IMR-90 (cell line): Measurements from ENCODE around the gene ALDOB. TPM values are rescaled to one million over a fixed set of nuclear protein-coding genes. Genes with fewer than 3 reads are reported as not detected.

Experiments used
- ATAC-seq: fragments of 200-7000 bp; cut with Tn5 transposase; 2 replicates; pipeline ENCODE4 v1.9.1; 2020; ENCODE audit warnings: low read depth, mild to moderate bottlenecking, moderate library complexity
- BruUV-seq: library from RNA; stranded (reverse); fragments of 400-500 nt; replicated peaks from 2 replicates; lab custom pipeline; 2021; lab: Mats Ljungman, UMichigan
- CTCF ChIA-PET: fragments of 300-600 bp; formaldehyde crosslinking; extraction: SDS; loops from one replicate; lab custom pipeline; 2021; ENCODE audit warnings: antibody characterized with exemption; lab: Yijun Ruan, JAX
- POLR2A ChIA-PET: fragments of 300-600 bp; sonication (Branson Sonifier 250); formaldehyde crosslinking; loops from one replicate; lab custom pipeline; 2022; ENCODE audit warnings: antibody characterized with exemption; ENCODE audit not compliant: unreplicated experiment; lab: Charles Lee
- DNase-seq: peaks from one replicate; pipeline ENCODE4 v3.0.0; 2013
- H2AFZ ChIP-seq: replicated peaks from 2 replicates; pipeline ENCODE3; 2013; ENCODE audit warnings: low read length, mild to moderate bottlenecking; ENCODE audit not compliant: poor library complexity
- H2AK5ac ChIP-seq: 2 replicates; pipeline ENCODE4 v1.6.1; 2013; ENCODE audit warnings: low read depth, low read length, inconsistent platforms
- H2AK9ac ChIP-seq: replicated peaks from 2 replicates; pipeline ENCODE3; 2013; ENCODE audit warnings: mild to moderate bottlenecking, low read depth, low read length, moderate library complexity; ENCODE audit not compliant: poor library complexity
- H2BK120ac ChIP-seq: 2 replicates; pipeline ENCODE4 v1.6.1; 2013; ENCODE audit warnings: low read depth, low read length, inconsistent platforms
- H2BK15ac ChIP-seq: 3 replicates; pipeline ENCODE4 v1.6.1; 2013; ENCODE audit warnings: low read depth, low read length, inconsistent platforms
- H2BK20ac ChIP-seq: 2 replicates; pipeline ENCODE4 v1.6.1; 2013; ENCODE audit warnings: low read depth, mild to moderate bottlenecking, inconsistent platforms, low read length, moderate library complexity
- H2BK5ac ChIP-seq: 2 replicates; pipeline ENCODE4 v1.6.1; 2013; ENCODE audit warnings: mild to moderate bottlenecking, low read depth, low read length, inconsistent platforms; ENCODE audit not compliant: poor library complexity, severe bottlenecking
- H3K14ac ChIP-seq: replicated peaks from 2 replicates; pipeline ENCODE4 v1.6.1; 2013; ENCODE audit warnings: low read depth, low read length, inconsistent platforms
- H3K18ac ChIP-seq: 2 replicates; pipeline ENCODE4 v1.6.1; 2013; ENCODE audit warnings: low read depth, low read length, control low read depth
- H3K23ac ChIP-seq: 2 replicates; pipeline ENCODE4 v1.6.1; 2013; ENCODE audit warnings: low read depth, low read length, inconsistent platforms
- H3K27ac ChIP-seq: 2 replicates; pipeline ENCODE4 v1.5.1; 2013; ENCODE audit warnings: mild to moderate bottlenecking, control low read depth, low read length; ENCODE audit not compliant: insufficient read depth
- H3K27me3 ChIP-seq: 2 replicates; pipeline ENCODE4 v1.6.1; 2013; ENCODE audit warnings: low read length; ENCODE audit not compliant: control insufficient read depth, insufficient read depth
- H3K36me3 ChIP-seq: 2 replicates; pipeline ENCODE4 v1.6.1; 2013; ENCODE audit warnings: low read length, mixed read lengths; ENCODE audit not compliant: control insufficient read depth, insufficient read depth
- H3K4ac ChIP-seq: 2 replicates; pipeline ENCODE4 v1.6.1; 2013; ENCODE audit warnings: low read depth, low read length, inconsistent platforms
- H3K4me1 ChIP-seq: 2 replicates; pipeline ENCODE4 v1.6.1; 2013; ENCODE audit warnings: low read length, mixed read lengths; ENCODE audit not compliant: control insufficient read depth, insufficient read depth
- H3K4me2 ChIP-seq: 2 replicates; pipeline ENCODE4 v1.6.1; 2013; ENCODE audit warnings: low read depth, mild to moderate bottlenecking, control low read depth, low read length, moderate library complexity
- H3K4me3 ChIP-seq: 2 replicates; pipeline ENCODE4 v1.5.1; 2013; ENCODE audit warnings: low read depth, mild to moderate bottlenecking, control low read depth, low read length, moderate library complexity; ENCODE audit not compliant: insufficient read depth
- H3K56ac ChIP-seq: 2 replicates; pipeline ENCODE4 v1.6.1; 2013; ENCODE audit warnings: low read length, inconsistent platforms; ENCODE audit not compliant: insufficient read depth; ENCODE audit errors: extremely low read depth
- H3K79me1 ChIP-seq, 2 experiments: 2 replicates each; pipeline ENCODE4 v1.6.1; 2013; ENCODE audit warnings: low read length in 2 of 2, inconsistent platforms in 1 of 2, low read depth in 1 of 2
- H3K9ac ChIP-seq: 2 replicates; pipeline ENCODE4 v1.6.1; 2013; ENCODE audit warnings: low read depth, low read length, control low read depth
- H3K9me1 ChIP-seq: 2 replicates; pipeline ENCODE4 v1.6.1; 2013; ENCODE audit warnings: low read length, inconsistent platforms; ENCODE audit not compliant: insufficient read depth
- H3K9me3 ChIP-seq: 2 replicates; pipeline ENCODE4 v1.6.1; 2013; ENCODE audit warnings: low read length; ENCODE audit not compliant: control insufficient read depth, insufficient read depth
- H4K20me1 ChIP-seq: 2 replicates; pipeline ENCODE4 v1.6.1; 2013; ENCODE audit warnings: low read length, inconsistent platforms; ENCODE audit not compliant: insufficient read depth
- H4K5ac ChIP-seq: 2 replicates; pipeline ENCODE4 v1.6.1; 2013; ENCODE audit warnings: mild to moderate bottlenecking, low read depth, low read length, control low read depth
- H4K8ac ChIP-seq, 2 experiments: 2 replicates each; pipeline ENCODE4 v1.6.1; 2013; ENCODE audit warnings: low read depth in 2 of 2, low read length in 2 of 2, control low read depth in 1 of 2, inconsistent platforms in 1 of 2
- H4K91ac ChIP-seq: 2 replicates; pipeline ENCODE4 v1.6.1; 2013; ENCODE audit warnings: low read depth, low read length, inconsistent platforms; ENCODE audit not compliant: insufficient read depth
- FOS ChIP-seq: fragments of 150-350 bp; IDR thresholded peaks from 2 replicates; pipeline ENCODE4 v1.6.1; 2016; ENCODE audit warnings: low read depth, low read length
- MAFK ChIP-seq: IDR thresholded peaks from 2 replicates; pipeline ENCODE4 v1.6.1; 2012; ENCODE audit warnings: low read depth, low read length, improper control_type of control experiment
- RAD21 ChIP-seq: IDR thresholded peaks from 2 replicates; pipeline ENCODE4 v1.6.1; 2012; ENCODE audit warnings: low read length, improper control_type of control experiment
- RFX5 ChIP-seq: IDR thresholded peaks from 2 replicates; pipeline ENCODE4 v1.8.0; 2012; ENCODE audit warnings: low read depth, mild to moderate bottlenecking, low read length, moderate library complexity
- WGBS, 2 experiments: methylation state at CpG; one replicate each; pipeline versions ENCODE4 v1.1.5 to v1.1.7; 2013; ENCODE audit warnings: missing lambda C conversion rate in 2 of 2; ENCODE audit not compliant: insufficient read length in 1 of 2; ENCODE audit errors: extremely low coverage in 2 of 2; 5-methylcytosine and 5-hydroxymethylcytosine counted together
- dilution Hi-C: fragments of 300-500 bp; cut with HindIII; formaldehyde crosslinking; loops from one replicate; pipeline ENCODE4 v1.14.3; 2018; ENCODE audit warnings: low sequenced_read_pairs; ENCODE audit not compliant: unreplicated experiment
- in situ Hi-C: fragments of 300-500 bp; cut with MboI; formaldehyde crosslinking; loops from 3 replicates; pipeline ENCODE4 v1.14.3; 2019; ENCODE audit warnings: low sequenced_read_pairs, inconsistent platforms, mixed read lengths
- intact Hi-C: fragments of 100-400 bp; cut with micrococcal nuclease; formaldehyde crosslinking; loops from 2 replicates; pipeline ENCODE4 v1.10.0; 2022
- polyA plus RNA-seq, 3 experiments: library from polyadenylated mRNA; depleted of rRNA; stranded (reverse); fragments of >200 nt; gene quantifications; 2 replicates each; pipeline ENCODE4 v1.2.3, GENCODE V29; 2012; ENCODE audit warnings: low replicate concordance in 1 of 3
- total RNA-seq: library from RNA; depleted of rRNA; stranded (reverse); fragments of >200 nt; gene quantifications from 2 replicates; pipeline ENCODE4 v1.2.3, GENCODE V29; 2012
- TF ChIP-seq, protein P1 (sequence below): fragments of 150-350 bp; IDR thresholded peaks from 2 replicates; pipeline ENCODE4 v1.6.1; 2016; ENCODE audit warnings: low read depth, mild to moderate bottlenecking, low read length, moderate library complexity, borderline replicate concordance

ALDOB gene
- total and polyA plus RNA-seq, 2 of the 4 experiments (the other 2 are of a cell fraction): not detected

- Histone ChIP-seq H3K56ac (no peak overlapping the region), H2BK15ac (no peak overlapping the region), H2AFZ (no peak overlapping the region), H2BK120ac (no peak overlapping the region), H3K18ac (no peak overlapping the region), H4K91ac (no peak overlapping the region), H3K27ac (no peak overlapping the region), H3K4ac (no peak overlapping the region), H4K20me1 (no peaks in the 10 kb centered on the region), H3K4me1 (0 out of 2 replicates have a peak, but pooled peaks cover 2% of the 10 kb centered on the region), H3K36me3 (no peaks in the 10 kb centered on the region), H2BK20ac (no peak overlapping the region), H3K23ac (no peak overlapping the region), H3K4me2 (no peak overlapping the region), H2AK5ac (no peak overlapping the region), H3K9me3 (peaks cover 3% of the 10 kb centered on the region; the same call in 1 of the 2 replicates), H3K9me1 (no peaks in the 10 kb centered on the region), H4K5ac (no peak overlapping the region), H3K14ac (no peak overlapping the region), H3K79me1 (no peaks in the 10 kb centered on the region), H3K27me3 (no peaks in the 10 kb centered on the region), H3K9ac (no peak overlapping the region), H2AK9ac (no peak overlapping the region), H3K4me3 (no peak overlapping the region), H2BK5ac (no peak overlapping the region), H4K8ac (no peak overlapping the region)
- BruUV-seq: no TSS peak
- CTCF ChIA-PET: no interaction called here
- POLR2A ChIA-PET: no interaction called here
- dilution Hi-C loops (no loop called here), in situ Hi-C loops (no loop called here), intact Hi-C loops (no loop called here)
- ATAC-seq (no peak), DNase-seq (no peak)
- WGBS, 2 experiments: no CpG with 5 or more reads among the region's 3 CpGs
- TF ChIP-seq FOS: no peak
- TF ChIP-seq RFX5: no peak
- TF ChIP-seq, protein P1, sequence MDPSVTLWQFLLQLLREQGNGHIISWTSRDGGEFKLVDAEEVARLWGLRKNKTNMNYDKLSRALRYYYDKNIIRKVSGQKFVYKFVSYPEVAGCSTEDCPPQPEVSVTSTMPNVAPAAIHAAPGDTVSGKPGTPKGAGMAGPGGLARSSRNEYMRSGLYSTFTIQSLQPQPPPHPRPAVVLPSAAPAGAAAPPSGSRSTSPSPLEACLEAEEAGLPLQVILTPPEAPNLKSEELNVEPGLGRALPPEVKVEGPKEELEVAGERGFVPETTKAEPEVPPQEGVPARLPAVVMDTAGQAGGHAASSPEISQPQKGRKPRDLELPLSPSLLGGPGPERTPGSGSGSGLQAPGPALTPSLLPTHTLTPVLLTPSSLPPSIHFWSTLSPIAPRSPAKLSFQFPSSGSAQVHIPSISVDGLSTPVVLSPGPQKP: no peak
- no peak for TF ChIP-seq RAD21
- no peak for TF ChIP-seq MAFK
Observed at GRCh38 chr9:101381118-101381517, 54.5 kb downstream of the ALDOB start.
